GM12892 (cell line): ENCODE results near the gene GFY.

ENCODE experiments used
- POLR2A ChIP-seq: IDR thresholded peaks from 2 replicates; pipeline ENCODE4 v1.6.1; 2011; ENCODE audit warnings: low read depth, low read length, control low read depth
- TAF1 ChIP-seq: IDR thresholded peaks from 2 replicates; pipeline ENCODE4 v1.6.1; 2011; ENCODE audit warnings: low read depth, mild to moderate bottlenecking, control low read depth, low read length, borderline replicate concordance

DNA sequence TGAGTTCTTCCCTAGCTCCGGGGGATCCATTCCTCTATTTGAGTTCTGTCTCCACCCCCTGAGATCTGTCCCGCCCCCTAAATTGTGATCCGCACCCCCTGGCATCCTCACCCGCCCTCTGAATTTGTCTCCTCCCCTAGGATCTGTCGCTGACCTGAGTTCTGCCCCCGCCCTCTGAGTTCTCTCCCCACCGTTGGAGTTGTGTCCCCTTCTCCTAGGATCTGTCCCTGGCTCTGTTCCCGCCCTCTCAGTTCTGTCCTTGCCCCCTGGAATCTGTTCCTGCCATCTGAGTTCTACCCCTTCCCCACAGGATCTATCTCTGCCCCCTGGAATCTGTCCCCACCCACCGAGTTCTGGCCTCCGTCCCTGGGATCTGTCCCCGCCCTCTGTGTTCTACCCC lies 17.2 kb downstream of the GFY start:
- no peak for TF ChIP-seq TAF1
- TF ChIP-seq POLR2A = no peak
